ENCODE data around the gene KLHL11. TPM values are rescaled to one million over a fixed set of nuclear protein-coding genes. Genes with fewer than 3 reads are reported as not detected.
A peak's percentile ranks its signal among the peaks of the same experiment; 100 is the strongest.

The KLHL11 gene
- total and polyA plus RNA-seq, 2 of the 8 experiments (the other 6 are each of a cell fraction or from before 2014, with no cell fraction given), result 4.2 to 13.7 TPM

- peaks cover 3% of the 10 kb centered on the region for H3K79me1 ChIP-seq (ENCODE audit: low read depth, low read length)
- no peak overlapping the region for H2BK5ac ChIP-seq (ENCODE audit: low read depth, low read length)
- ChIA-PET POLR2A (ENCODE audit: partially characterized antibody) (interaction anchor here (1.0 to 2.5 kb wide), 9 partner anchors 9 to 172 kb away, joined by 3 to 9 read pairs (median 4); partner anchors contain the start of genes ACLY, FKBP10 and P3H4), CTCF (ENCODE audit: partially characterized antibody) (interaction anchor here (0.6 to 1.9 kb wide), 5 partner anchors 13 to 122 kb away, joined by 3 to 6 read pairs (median 3); no protein-coding TSS in a partner anchor)
- no peak overlapping the region for H2AK5ac ChIP-seq (ENCODE audit: low read depth, low read length)
- H2BK120ac ChIP-seq (replicated peaks; ENCODE audit: low read depth, low read length), result no peak overlapping the region
- DNase-seq (ENCODE audit: low read depth in 1 of 2, low spot score in 2 of 2) (no peak), FAIRE-seq (peak; percentile 19)
- no peaks in the 10 kb centered on the region for H3K36me3 ChIP-seq (ENCODE audit: control insufficient read depth in 2 of 4, insufficient read depth in 4 of 4, low read length in 3 of 4)
- peaks cover 10 to 74% of the 10 kb centered on the region in 2 experiments for H3K79me2 ChIP-seq (ENCODE audit: control insufficient read depth in 1 of 2, insufficient read depth in 2 of 2, low read length in 2 of 2)
- H3K4ac ChIP-seq (replicated peaks; ENCODE audit: insufficient read length, low read depth, low read length), result no peak overlapping the region
- H3K4me2 ChIP-seq (ENCODE audit: insufficient read depth in 1 of 2, low read depth in 2 of 2, low read length in 2 of 2), result peak overlapping the region; percentile 22 to 75
- H2AFZ ChIP-seq (ENCODE audit: low read length), result no peak overlapping the region
- peak overlapping the region in 1 of 4 experiments; percentile 47; a peak in 1 of 7 replicates for H3K9ac ChIP-seq (replicated peaks in 1 of 4; ENCODE audit: extremely low read depth in 1 of 4, low read depth in 3 of 4, low read length in 3 of 4)
- no peak overlapping the region for H3K56ac ChIP-seq (replicated peaks; ENCODE audit: insufficient read length, low read depth, low read length)
- no peak overlapping the region for H3K14ac ChIP-seq (ENCODE audit: insufficient read length)
- no peak overlapping the region for H4K8ac ChIP-seq (ENCODE audit: extremely low read depth, insufficient read depth, low read length)
- no peak overlapping the region for H3K23ac ChIP-seq (ENCODE audit: insufficient read length)
- 0 out of 2 replicates have a peak overlapping the region, but pooled peaks have one; percentile 61 for H2BK20ac ChIP-seq (ENCODE audit: low read length)
- H4K5ac ChIP-seq (ENCODE audit: insufficient read length, low read depth, low read length), result no peak overlapping the region
- peak overlapping the region in 1 of 4 experiments; percentile 23; a peak in 1 of 8 replicates for H3K4me3 ChIP-seq (ENCODE audit: extremely low read depth in 1 of 4, insufficient read depth in 2 of 4, low read depth in 3 of 4, low read length in 4 of 4)
- WGBS, 2 experiments (ENCODE audit: extremely low coverage in 1 of 2, insufficient coverage in 1 of 2, insufficient read length in 1 of 2, insufficient replicate concordance in 2 of 2, low coverage in 1 of 2, low lambda C conversion rate in 2 of 2, missing lambda C conversion rate in 1 of 2), result 50% methylated on average over 3 of the region's 3 CpGs; no CpG with 5 or more reads in 1 of the 2 experiments
- H3K23me2 ChIP-seq (ENCODE audit: low read depth, low read length), result peaks cover 9% of the 10 kb centered on the region
- H3K27me3 ChIP-seq (replicated peaks in 1 of 4; ENCODE audit: control insufficient read depth in 3 of 4, extremely low read depth in 1 of 4, insufficient read depth in 3 of 4, low read length in 3 of 4), result no peaks in the 10 kb centered on the region
- peaks cover 2 to 27% of the 10 kb centered on the region in 2 experiments for H4K20me1 ChIP-seq (replicated peaks in 1 of 2; ENCODE audit: control insufficient read depth in 1 of 2, insufficient read depth in 2 of 2, low read length in 2 of 2)
- H3K27ac ChIP-seq (ENCODE audit: low read depth, low read length), result no peak overlapping the region
- H2BK12ac ChIP-seq (ENCODE audit: low read depth, low read length), result peak overlapping the region; percentile 60; the same call in 1 of the 2 replicates
- H4K91ac ChIP-seq (replicated peaks; ENCODE audit: insufficient read length, low read length), result no peak overlapping the region
- no peak overlapping the region for H3K18ac ChIP-seq (ENCODE audit: extremely low read depth, low read length)
- H2BK15ac ChIP-seq (ENCODE audit: low read length), result no peak overlapping the region
- no peaks in the 10 kb centered on the region for H3K9me3 ChIP-seq (ENCODE audit: insufficient read depth in 2 of 2, low read depth in 1 of 2, low read length in 1 of 2)
- peaks cover 9 to 25% (median 13%) of the 10 kb centered on the region in 4 experiments for H3K4me1 ChIP-seq (replicated peaks in 1 of 4; ENCODE audit: control insufficient read depth in 3 of 4, insufficient read depth in 4 of 4, low read length in 3 of 4)
- TF ChIP-seq SIRT6 (IDR thresholded peaks at IDR 0.05; ENCODE audit: low read length) (no peak), CTCF (IDR thresholded peaks at IDR 0.05; ENCODE audit: control extremely low read depth in 1 of 3, insufficient read depth in 1 of 3, low read depth in 1 of 3, low read length in 3 of 3) (no peak), CBX8 (IDR thresholded peaks at IDR 0.05; ENCODE audit: borderline replicate concordance, low read depth, low read length) (no peak), BRCA1 (IDR thresholded peaks at IDR 0.05; ENCODE audit: low read depth, low read length) (no peak), KDM5A (IDR thresholded peaks at IDR 0.05; ENCODE audit: low read length) (no peak), HDAC2 (IDR thresholded peaks at IDR 0.05; ENCODE audit: borderline replicate concordance in 1 of 2, low read depth in 2 of 2, low read length in 2 of 2) (no peak), RFX5 (IDR thresholded peaks at IDR 0.05; ENCODE audit: borderline replicate concordance, low read depth, low read length) (no peak), EZH2 (IDR thresholded peaks at IDR 0.05; ENCODE audit: low read depth, low read length, severe bottlenecking) (no peak), SP1 (IDR thresholded peaks at IDR 0.05; ENCODE audit: low read depth, low read length) (no peak)
Observed at GRCh38 chr17:41860254-41860931, 4.8 kb downstream of the KLHL11 start.

Measured in H1 (cell line).